HG03280 (cell line): ENCODE measurements around the gene LSAMP.
A peak's percentile ranks its signal among the peaks of the same experiment; 100 is the strongest.

Experiments used
- ATAC-seq: cut with Tn5 transposase; IDR thresholded peaks from one replicate; pipeline ENCODE4 v1.9.1; 2021; ENCODE audit warnings: mild to moderate bottlenecking, moderate library complexity; ENCODE audit not compliant: unreplicated experiment

LSAMP gene

DNA sequence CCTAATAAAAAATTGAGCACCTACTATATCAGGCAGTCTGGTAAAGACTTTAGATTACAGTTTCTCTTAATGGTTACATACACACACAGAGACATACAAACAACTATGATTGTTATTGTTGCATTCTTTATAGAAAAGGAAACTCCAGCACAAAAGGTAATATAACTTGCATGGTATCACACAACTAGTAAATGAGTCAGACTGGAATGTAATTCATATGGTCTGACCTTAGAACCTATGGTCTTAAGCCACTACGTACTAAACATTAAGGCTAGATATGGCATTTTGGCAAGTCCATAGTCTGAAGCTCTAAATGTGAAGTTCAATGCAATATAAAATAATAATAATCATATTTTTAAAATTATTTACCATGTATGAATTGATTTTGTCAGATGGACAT is 380.6 kb downstream of the LSAMP start:
- ATAC-seq: no peak

DNA sequence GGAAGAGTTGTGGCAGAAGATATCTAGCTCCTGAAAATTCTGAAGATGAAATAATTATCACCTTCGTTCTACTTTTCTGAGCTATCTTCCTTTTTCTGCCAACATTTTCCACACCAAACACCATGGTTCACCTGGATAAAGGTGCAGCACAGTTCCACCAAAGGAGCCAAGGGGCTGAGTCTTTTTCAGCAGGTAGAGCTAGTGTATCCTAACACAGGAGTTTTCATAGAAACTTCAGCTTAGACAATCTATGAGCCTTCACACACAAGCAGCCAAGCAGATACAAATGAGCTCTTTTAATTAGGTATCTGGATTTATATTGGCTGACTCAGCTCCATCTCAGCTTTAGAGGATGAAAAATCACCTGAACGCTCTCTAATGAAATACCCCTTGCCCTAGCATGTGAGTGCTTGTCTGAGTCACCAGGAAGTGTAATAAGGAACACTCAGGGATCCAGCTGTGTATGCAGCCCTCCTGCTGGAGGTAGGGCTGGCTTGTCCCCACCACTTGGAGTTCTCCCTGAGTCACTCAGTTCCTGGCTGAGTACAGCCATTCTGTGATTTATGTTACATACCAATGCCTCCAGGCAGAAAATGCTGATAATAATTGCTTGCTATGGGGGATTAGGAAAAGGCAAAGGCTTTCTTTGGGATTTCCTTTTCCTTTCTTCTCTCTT is 385.7 kb downstream of the LSAMP start:
- ATAC-seq: no peak

DNA sequence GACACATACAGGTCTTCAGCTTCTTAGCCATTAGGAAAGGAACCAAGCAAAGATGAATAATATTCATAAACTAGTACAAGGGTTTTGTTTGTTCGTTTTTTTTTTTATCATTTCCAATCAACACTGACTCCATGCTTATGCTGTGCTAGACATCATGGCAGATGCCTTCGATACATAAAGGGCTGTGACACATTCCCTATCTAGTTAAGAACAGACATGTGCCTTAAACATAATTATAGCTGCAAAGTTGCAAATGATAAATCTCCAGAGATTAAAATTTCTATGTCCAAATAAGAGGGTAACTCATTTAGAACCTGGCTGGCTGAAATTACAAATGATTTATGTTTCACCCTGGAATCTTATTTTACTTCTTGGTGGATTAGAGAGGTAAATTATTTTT is 386.4 kb downstream of the LSAMP start:
- ATAC-seq: no peak

DNA sequence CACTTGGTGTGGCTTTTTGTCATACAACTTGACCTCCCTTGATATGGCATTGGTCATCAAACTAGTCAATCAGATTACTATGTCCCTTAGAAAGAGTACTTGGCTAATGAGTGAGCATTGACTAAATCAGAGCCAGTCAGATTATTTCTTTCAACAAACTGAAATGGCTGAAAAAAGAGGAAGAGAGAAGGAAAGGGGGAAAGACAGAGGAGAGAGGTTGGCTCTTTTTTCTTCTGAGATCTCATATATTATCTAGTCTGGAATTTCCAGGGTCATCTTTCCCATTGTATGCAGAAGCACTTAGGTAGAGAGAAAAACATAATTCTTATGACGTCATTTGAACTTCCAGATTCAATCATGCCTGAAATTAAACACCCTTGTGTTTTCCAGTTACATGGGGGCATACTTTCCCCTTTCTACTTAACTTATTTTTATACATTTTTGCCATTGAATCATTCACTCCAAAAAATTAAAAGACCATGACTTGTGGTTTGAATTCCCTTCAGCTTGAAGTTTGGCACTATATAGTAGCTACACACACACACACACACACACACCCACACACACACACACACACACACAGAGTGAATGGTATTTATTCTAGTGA is 387.8 kb downstream of the LSAMP start:
- ATAC-seq: no peak

DNA sequence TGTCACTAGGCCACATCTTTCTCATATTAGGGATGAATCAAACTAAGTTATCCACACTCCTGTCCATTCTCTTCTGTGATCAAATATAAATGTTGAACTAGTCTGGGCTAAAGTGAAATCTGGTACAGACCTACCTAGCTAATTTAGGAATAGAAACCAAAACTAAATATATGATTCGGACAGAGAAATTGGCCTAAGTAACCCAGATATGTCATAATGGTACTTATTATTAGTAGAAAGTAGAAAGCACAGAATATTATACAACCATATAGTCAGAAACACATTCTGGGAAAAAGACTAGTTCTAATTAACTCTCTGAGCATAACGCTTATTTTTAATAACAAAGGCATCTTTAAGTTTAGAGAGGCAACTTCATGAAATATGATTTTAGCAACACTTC is 389.0 kb downstream of the LSAMP start:
- ATAC-seq: peak; percentile 96

DNA sequence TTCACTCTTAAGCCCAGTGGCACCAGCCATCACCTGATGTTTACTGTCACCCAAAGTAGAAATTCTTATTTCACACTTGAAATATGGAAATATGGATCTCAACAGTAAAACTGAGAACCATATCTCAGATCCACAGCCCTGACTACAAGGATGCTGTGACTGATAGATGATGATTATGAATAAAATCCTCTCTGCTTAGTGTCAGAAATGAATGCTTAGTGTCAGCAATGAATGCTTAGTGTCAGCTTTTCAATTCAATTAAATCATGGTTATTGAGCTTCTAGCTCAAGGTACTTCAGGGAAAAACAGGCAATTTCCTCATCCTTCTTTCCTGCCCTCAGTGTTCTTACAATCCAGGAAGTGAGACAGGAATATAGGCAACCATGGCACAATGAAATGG is 392.3 kb downstream of the LSAMP start:
- no peak for ATAC-seq

DNA sequence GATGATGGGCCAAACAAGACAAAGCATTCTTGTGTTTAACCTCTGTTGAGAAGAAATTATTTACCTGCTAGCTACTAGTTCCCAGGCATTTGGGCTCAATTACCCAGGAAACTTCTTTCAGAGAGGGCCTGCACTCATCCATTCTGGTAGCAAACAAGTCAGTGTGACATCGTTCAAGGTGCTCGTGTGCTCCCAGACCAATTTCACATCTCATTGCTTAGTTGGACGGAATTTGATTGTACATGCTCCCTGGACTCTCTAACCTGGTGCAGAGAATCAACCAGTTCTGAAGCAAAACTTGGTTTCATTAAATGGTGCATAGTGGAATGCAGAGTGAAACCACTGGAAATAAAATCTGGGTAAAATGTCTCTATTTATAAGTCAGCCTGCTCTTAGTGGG is 392.7 kb downstream of the LSAMP start:
- ATAC-seq: no peak

DNA sequence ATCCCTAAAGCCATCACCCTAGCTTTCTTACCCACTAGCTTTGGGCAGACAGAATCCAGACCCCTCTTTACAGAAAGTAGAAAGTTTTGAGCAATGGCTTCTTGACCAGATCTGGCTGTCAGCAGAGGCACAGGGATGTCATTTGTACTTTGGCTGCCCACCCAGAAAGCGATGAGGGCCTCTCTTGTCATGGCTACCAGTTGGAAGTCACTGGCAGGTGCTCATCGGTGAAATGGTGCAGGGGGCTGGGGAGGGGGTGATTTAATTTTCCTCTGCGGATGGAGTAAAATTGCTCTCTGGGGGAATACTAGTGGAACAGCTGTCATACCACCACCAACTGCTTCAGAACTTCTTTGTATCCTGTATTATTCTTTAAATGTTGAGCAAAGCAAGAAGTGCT is 393.7 kb downstream of the LSAMP start:
- no peak for ATAC-seq

DNA sequence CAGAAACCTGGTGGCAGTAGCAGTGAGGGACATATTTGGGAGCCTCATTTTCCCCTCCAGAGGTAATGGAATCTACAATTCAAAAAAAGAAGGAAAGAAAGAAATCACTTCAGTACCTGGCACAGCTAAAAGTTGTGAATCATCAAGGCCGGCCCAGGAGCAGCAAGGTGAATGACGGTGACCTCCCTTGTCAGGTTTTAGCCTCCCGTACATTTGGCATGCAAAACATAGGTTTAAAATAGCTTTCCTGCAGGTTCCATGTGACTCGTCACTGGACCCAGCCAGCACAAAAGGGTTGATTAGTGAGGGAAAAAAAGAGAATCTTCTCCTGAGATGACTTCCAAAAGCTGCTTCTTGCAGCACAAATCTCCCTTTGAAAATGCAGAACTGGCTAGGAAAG is 394.2 kb downstream of the LSAMP start:
- peak; percentile 61 for ATAC-seq

DNA sequence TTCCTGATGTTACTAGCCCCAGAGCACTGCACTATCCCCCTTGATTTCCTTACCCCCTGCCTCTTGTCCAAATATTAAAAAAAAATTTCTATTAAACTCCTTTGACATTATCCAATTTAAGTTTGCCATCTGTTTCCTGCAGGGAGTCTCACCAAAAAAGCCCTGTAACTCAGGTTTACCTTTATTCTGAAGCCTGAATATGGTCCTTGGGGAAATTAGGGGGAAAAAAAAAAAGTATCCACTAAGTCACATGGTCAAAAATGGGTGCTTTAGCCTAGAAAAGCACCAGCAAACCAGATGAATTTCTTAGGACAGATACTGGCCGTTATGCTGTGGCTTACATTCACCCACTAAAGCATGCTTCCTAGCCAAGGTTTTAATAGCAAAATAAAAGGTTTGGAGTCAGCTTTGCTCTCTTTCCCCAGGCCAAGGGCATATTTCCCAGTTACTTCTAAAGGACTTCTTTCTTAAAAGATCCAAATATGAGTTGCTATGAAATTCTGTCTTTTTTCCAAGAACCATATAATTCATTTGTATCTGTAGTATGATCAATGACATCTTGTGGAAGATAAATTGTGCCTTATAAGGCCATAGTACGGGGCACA is 394.9 kb downstream of the LSAMP start:
- no peak for ATAC-seq

DNA sequence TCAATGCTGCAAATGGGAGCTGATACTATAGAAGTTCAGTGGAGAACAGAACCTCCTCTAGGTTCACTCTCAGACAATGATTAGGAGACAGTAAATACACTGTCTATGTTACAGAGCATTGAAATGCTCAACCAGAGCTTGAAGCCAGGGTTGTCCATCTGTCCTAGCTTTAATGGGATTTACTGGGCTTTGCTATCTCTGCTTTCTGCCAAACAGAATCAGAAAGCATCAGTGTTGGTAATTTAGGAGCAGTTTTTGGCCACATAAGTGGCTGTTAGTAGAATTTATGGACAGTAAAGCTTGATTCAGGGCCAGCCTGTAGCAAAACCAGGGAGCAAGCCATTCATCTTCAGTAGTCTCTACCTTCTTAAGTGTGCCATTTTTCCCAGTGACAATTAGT is 396.3 kb downstream of the LSAMP start:
- no peak for ATAC-seq

DNA sequence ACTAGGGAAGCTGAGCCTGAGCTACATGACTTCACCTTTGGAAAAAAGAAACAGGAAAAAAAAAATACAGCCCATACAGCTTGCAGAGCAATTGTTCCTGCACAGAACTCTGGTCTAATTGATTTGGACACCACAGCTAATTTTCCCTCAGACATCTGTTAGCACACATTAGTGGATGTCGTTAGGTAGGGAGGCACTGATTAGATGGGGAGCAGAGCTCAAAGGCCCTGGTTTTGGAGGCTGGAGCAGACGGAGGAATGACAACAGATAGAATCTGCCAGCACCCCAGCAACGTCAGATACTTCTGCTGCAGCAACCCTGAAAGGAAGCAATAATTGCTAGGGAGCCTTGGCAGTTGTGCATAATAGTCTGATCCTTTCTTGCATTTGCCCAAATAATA is 398.9 kb downstream of the LSAMP start:
- no peak for ATAC-seq

DNA sequence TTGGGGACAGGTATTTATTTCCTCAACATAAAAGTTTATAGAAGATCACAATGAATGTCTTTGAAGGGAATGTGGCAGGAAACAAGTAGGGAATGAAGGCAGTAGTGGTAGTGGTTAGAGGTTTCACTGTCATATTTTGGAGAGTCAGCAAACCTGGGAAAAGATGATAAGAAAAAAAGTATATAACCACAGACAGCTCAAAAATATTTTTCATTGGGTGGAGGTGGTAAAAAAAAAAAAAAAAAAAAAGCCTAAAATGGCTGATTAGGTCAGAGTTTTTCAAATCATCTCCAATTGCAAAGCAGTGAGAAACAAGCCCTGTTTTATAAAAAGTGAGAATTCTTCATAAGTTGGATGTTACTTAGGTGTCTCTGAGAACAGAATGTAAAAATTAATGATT is 400.0 kb downstream of the LSAMP start:
- no peak for ATAC-seq

DNA sequence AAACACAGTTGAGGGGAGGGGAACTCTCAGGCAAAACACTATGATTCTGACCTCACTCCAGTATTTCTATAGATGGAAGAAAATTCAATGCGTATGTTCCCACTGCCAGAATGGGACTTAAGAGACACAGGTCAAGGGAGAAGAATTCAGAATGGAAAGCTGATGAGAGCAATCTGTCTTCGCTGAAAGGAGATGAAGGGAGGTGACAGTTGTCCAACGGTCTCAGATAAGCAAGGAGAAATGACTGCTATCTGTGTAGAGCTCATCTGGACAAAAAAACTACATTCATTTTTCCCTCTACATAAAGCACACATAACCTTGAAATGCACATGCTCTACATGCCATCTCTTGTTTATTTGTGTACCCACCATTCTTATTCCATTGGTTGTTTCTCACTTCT is 405.1 kb downstream of the LSAMP start:
- no peak for ATAC-seq

DNA sequence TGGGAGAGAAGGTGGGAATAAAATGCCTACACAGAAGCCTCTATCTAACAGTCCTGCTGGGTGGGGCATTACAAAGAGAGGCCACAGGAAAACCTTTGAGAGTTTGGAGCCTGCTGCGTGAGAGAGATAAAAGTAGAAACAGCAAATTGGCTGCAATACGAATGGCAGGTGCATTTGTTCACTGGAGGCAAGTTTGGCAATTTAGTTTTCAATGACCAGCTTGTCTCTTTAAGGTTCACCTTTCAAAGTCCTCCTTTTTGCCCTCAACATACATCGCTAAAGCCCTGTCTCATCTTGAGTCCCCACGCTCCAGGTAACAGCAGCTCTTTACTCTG is 405.7 kb downstream of the LSAMP start:
- ATAC-seq: no peak

DNA sequence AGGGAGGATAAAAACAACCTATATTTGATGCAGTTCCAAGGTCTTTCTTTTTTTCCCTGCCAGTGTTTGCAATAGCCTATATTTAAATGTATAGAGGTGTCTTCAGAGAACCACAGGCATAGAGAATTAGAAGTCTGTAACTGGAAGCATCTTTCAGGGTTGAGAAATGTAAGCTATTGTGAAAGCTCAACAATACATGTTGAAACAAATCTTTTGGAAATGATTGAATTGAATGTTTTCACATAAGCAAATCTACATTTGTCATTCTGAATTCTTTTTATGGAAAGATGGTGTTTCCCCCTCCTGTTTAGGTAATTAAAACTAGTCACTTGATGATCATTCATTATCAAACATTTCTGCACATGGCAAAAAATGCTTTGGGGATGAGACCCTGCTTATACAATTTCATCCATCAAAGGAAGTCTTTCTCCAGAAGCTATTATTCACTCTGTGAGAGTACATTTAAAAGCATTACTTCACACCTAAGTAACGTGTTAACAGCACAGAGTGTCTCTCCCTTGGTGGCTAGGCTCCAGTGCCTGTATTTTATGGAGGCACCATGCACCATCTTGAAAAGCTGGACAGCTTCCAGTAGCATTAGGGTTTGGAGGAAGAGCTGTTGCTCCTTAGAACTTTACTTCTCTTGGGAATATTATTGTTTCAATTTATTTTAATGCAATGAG is 406.2 kb downstream of the LSAMP start:
- ATAC-seq: no peak

DNA sequence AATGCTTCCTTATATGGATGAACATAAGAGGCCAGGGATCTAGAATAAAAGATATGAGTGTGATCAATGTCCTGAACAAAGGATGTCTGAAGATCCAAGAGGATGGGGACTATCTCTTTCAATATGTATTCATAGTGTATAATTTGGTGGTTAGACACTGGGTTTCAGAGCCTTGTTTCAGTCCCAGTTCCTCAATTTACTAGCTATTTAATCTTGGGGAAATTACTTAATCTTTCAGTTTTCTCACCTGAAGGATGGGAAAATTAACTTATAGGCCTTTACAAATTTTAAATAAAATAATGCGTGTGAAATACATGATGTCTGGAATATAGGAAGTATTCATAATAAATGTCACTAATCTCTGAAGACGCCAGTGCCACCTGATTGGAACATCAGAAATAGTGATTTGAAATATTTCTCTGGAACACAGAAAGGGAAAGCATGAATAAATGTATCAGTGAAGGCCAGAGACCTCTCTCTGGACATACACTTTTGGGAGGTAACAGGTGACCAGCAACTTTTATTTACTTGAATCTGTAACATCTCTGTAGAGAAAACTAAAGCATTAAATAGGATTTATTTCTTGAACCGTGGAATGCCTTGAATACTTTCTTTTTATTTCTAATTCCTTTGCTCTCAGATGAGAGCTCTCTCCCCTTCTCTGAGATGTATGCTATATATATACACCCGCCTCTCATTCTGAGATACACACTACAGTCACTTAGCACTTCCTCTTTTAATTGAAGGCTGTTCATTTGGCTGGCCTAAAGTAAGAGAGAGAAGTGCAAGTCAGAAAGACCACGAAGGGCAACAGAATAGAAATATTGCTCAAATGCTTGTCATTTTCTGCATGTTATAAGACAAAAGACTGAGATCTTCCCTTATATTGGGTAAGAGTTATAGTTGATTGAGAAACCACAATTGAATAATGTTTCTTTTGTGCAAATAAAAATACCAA is 407.1 kb downstream of the LSAMP start:
- peak; percentile 98 for ATAC-seq

DNA sequence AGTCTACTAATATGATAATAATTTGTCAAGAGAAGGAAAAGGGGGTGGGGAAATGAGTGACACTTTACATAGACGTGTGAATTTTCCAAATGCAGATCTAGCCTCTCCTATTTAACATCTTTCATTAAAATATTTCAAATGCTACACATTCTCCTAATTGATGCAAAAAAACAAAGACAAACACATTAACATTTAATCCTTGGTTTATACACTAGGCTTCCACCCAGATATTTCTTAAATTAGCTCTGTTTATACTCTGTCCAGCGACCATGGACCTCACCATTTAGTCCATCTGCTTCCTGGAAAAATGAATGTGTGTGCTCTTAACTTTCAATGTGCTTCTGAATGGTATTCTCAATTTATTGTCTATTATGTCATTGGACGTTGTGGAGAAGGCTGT is 409.9 kb downstream of the LSAMP start:
- no peak for ATAC-seq

DNA sequence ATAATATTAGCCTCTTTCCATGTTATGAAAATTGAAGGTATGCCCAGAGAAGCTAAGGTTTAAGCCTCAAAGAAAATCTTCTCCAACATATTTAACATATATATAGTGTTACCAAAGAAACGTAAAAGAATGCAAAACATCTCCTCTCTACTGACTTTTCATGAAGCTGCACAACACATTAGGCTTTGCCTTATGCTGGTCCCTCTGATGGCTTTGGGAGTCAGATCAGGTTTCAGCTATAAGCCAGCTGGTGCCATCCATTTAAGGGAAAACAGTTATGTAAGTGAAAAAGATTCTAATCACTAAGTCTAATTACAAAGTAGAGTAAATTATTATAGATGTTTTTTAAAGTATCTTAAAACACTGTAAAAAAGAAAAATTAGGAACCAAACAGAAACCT is 410.5 kb downstream of the LSAMP start:
- no peak for ATAC-seq

DNA sequence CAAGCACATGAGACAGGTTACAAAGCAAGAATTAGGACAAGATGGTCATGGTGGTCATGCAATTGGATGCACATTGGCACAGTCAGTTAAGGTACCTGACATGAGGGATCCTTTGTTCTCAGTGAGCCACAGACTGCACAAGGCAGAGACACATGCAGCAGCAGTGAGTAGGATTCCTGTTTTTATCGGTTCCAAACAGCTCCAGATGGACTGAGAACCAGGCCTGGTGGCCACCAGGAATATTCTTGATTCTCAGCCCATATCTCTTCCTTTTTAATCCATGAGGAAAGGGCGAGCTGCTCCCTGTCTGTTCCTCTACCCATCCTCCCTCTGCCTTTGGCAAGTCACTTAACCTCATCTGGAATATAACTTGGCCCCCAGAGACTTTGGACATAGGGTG is 411.2 kb downstream of the LSAMP start:
- no peak for ATAC-seq

DNA sequence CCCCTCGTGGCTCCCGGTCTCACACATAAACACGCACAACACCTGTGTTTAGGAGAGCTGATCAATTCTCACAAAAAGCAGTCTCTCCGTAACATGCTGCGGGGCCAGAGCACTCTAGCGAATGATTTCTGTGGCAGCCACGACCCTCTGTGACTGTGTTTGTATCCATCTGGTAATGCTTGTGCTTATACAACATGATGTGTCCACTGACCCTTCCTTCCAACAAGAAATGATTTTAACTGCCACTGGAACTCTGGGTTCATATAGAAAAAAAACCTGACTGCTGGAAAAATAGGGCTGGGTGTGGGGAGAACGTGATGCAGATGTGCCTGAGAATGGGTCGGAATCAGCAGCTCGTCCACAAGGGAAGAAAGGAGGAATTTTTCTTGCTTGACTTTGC is 411.8 kb downstream of the LSAMP start:
- ATAC-seq: no peak
